Measurements from ENCODE around the gene MAP3K1. TPM values are rescaled to one million over a fixed set of nuclear protein-coding genes. Genes with fewer than 3 reads are reported as not detected.

Gene MAP3K1
- total RNA-seq, 1 donor from 2014 or later = 33.1 TPM

DNA sequence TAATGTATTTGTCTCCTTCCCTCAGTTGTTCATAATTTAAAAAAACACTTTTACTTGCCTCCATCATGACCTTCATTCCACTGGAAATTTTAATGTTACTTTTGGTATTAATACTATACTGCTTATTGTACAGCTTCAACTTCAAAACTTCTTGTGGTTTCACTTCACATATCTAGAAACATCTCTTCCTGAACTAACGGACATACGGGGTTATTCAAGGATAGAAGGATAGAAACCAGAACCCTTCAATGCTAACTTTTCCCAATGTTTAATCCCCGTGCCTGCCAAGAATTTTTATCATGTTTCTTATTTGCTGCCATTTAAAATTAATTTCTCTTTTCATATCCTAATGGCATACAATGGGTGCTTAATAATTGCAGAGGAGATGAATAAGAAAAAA, 57.7 kb downstream of the MAP3K1 start:
- Histone ChIP-seq H3K27ac (no peak overlapping the region), H3K4me1 (no peaks in the 10 kb centered on the region), H3K36me3 (peaks cover 0 to 65% of the 10 kb centered on the region in 2 donors), H3K27me3 (no peaks in the 10 kb centered on the region), H3K4me3 (no peak overlapping the region), H3K9me3 (no peaks in the 10 kb centered on the region)
- intact Hi-C loops (cut with DNase I) = no loop called here
- DNase-seq (ENCODE audit: extremely low spot score in 2 of 2) = no peak
- no peak for TF ChIP-seq POLR2AphosphoS5 (IDR thresholded peaks at IDR 0.05; ENCODE audit: insufficient read depth in 1 of 2, low read depth in 1 of 2)
- TF ChIP-seq POLR2A (IDR thresholded peaks at IDR 0.05) = no peak
- TF ChIP-seq CTCF (IDR thresholded peaks at IDR 0.05) = no peak

GRCh38 chr5:56876327-56876726, 61.0 kb downstream of the MAP3K1 start:
- intact Hi-C loops (cut with DNase I) = no loop called here
- Histone ChIP-seq H3K4me3 (no peak overlapping the region), H3K36me3 (peaks cover 0 to 70% of the 10 kb centered on the region in 2 donors), H3K27me3 (no peaks in the 10 kb centered on the region), H3K27ac (no peak overlapping the region), H3K4me1 (no peaks in the 10 kb centered on the region), H3K9me3 (no peaks in the 10 kb centered on the region)
- DNase-seq (ENCODE audit: extremely low spot score in 2 of 2) = no peak
- TF ChIP-seq POLR2A (IDR thresholded peaks at IDR 0.05) = no peak
- no peak for TF ChIP-seq CTCF (IDR thresholded peaks at IDR 0.05)
- no peak for TF ChIP-seq POLR2AphosphoS5 (IDR thresholded peaks at IDR 0.05; ENCODE audit: insufficient read depth in 1 of 2, low read depth in 1 of 2)

DNA sequence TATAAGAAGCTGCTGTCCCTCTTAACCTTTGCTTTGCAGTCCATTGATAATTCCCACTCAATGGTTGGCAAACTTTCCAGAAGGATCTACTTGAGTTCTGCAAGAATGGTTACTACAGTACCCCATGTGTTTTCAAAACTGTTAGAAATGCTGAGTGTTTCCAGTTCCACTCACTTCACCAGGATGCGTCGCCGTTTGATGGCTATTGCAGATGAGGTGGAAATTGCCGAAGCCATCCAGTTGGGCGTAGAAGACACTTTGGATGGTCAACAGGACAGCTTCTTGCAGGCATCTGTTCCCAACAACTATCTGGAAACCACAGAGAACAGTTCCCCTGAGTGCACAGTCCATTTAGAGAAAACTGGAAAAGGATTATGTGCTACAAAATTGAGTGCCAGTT, 66.2 kb downstream of the MAP3K1 start:
- TF ChIP-seq POLR2AphosphoS5 (IDR thresholded peaks at IDR 0.05; ENCODE audit: insufficient read depth in 1 of 2, low read depth in 1 of 2) = no peak
- no peak for TF ChIP-seq CTCF (IDR thresholded peaks at IDR 0.05)
- no peak for TF ChIP-seq POLR2A (IDR thresholded peaks at IDR 0.05)
- H3K27me3 ChIP-seq = no peaks in the 10 kb centered on the region
- no peak for DNase-seq (ENCODE audit: extremely low spot score in 2 of 2)
- H3K4me1 ChIP-seq = no peaks in the 10 kb centered on the region
- H3K9me3 ChIP-seq = no peaks in the 10 kb centered on the region
- peaks cover 0 to 81% of the 10 kb centered on the region in 2 donors for H3K36me3 ChIP-seq
- no peak overlapping the region for H3K4me3 ChIP-seq
- intact Hi-C loops (cut with DNase I) = no loop called here
- H3K27ac ChIP-seq = no peak overlapping the region

GRCh38 chr5:56893251-56893951, 78.1 kb downstream of the MAP3K1 start:
- no peak overlapping the region for H3K4me3 ChIP-seq
- no peaks in the 10 kb centered on the region for H3K27me3 ChIP-seq
- TF ChIP-seq CTCF (IDR thresholded peaks at IDR 0.05) = no peak
- no peak for TF ChIP-seq POLR2AphosphoS5 (IDR thresholded peaks at IDR 0.05; ENCODE audit: insufficient read depth in 1 of 2, low read depth in 1 of 2)
- TF ChIP-seq POLR2A (IDR thresholded peaks at IDR 0.05) = no peak
- DNase-seq (ENCODE audit: extremely low spot score in 2 of 2) = no peak
- no peaks in the 10 kb centered on the region for H3K9me3 ChIP-seq
- H3K4me1 ChIP-seq = no peaks in the 10 kb centered on the region
- no peak overlapping the region for H3K27ac ChIP-seq
- intact Hi-C loops (cut with DNase I) = no loop called here
- peaks cover 0 to 27% of the 10 kb centered on the region in 2 donors for H3K36me3 ChIP-seq

- no peak for DNase-seq (ENCODE audit: extremely low spot score in 2 of 2)
- TF ChIP-seq POLR2A (IDR thresholded peaks at IDR 0.05) (no peak), CTCF (IDR thresholded peaks at IDR 0.05) (no peak), POLR2AphosphoS5 (IDR thresholded peaks at IDR 0.05; ENCODE audit: insufficient read depth in 1 of 2, low read depth in 1 of 2) (no peak)
- intact Hi-C loops (cut with DNase I) = no loop called here
- peaks cover 0 to 11% of the 10 kb centered on the region in 2 donors for H3K36me3 ChIP-seq
- no peaks in the 10 kb centered on the region for H3K9me3 ChIP-seq
- H3K4me3 ChIP-seq = no peak overlapping the region
- no peaks in the 10 kb centered on the region for H3K27me3 ChIP-seq
- H3K27ac ChIP-seq = no peak overlapping the region
- H3K4me1 ChIP-seq = no peaks in the 10 kb centered on the region
Observed at GRCh38 chr5:56896763-56897162, 81.4 kb downstream of the MAP3K1 start.

All from vagina (tissue), 2 donors.